H9 (cell line): ENCODE measurements around the gene MEN1. TPM values are rescaled to one million over a fixed set of nuclear protein-coding genes. Genes with fewer than 3 reads are reported as not detected.

Source experiments
- DNase-seq: peaks from one replicate; pipeline ENCODE4 v3.0.0-alpha.2; 2017
- H2AFZ ChIP-seq: one replicate; pipeline ENCODE4 v1.6.1; 2013; ENCODE audit warnings: mild to moderate bottlenecking, low read length, control low read depth, moderate library complexity
- H2AK5ac ChIP-seq: 2 replicates; pipeline ENCODE4 v1.6.1; 2013; ENCODE audit warnings: low read length, control low read depth, mixed read lengths; ENCODE audit not compliant: insufficient read length
- H2BK120ac ChIP-seq: one replicate; pipeline ENCODE4 v1.6.1; 2013; ENCODE audit warnings: low read depth, mild to moderate bottlenecking, low read length, control low read depth, inconsistent platforms; ENCODE audit not compliant: poor library complexity, severe bottlenecking
- H2BK12ac ChIP-seq: 2 replicates; pipeline ENCODE4 v1.6.1; 2013; ENCODE audit warnings: low read length, control low read depth, mixed read lengths, low read depth; ENCODE audit not compliant: insufficient read length
- H2BK15ac ChIP-seq: 2 replicates; pipeline ENCODE4 v1.6.1; 2013; ENCODE audit warnings: low read depth, low read length, control low read depth
- H2BK20ac ChIP-seq: one replicate; pipeline ENCODE4 v1.6.1; 2013; ENCODE audit warnings: low read depth, mild to moderate bottlenecking, low read length, control low read depth, inconsistent platforms; ENCODE audit not compliant: poor library complexity, severe bottlenecking
- H2BK5ac ChIP-seq: 2 replicates; pipeline ENCODE4 v1.6.1; 2013; ENCODE audit warnings: low read length, control low read depth, mixed read lengths; ENCODE audit not compliant: insufficient read length
- H3K14ac ChIP-seq: 2 replicates; pipeline ENCODE4 v1.6.1; 2013; ENCODE audit warnings: low read length, control low read depth; ENCODE audit not compliant: insufficient read depth
- H3K18ac ChIP-seq: 2 replicates; pipeline ENCODE4 v1.6.1; 2013; ENCODE audit warnings: low read depth, mild to moderate bottlenecking, mixed read lengths, low read length, control low read depth; ENCODE audit not compliant: insufficient read length
- H3K23ac ChIP-seq: 2 replicates; pipeline ENCODE4 v1.6.1; 2013; ENCODE audit warnings: low read length, control low read depth, mixed read lengths, low read depth; ENCODE audit not compliant: insufficient read length
- H3K23me2 ChIP-seq: 2 replicates; pipeline ENCODE4 v1.6.1; 2013; ENCODE audit warnings: low read depth, mild to moderate bottlenecking, mixed read lengths, low read length, control low read depth; ENCODE audit not compliant: insufficient read length, poor library complexity, severe bottlenecking
- H3K27ac ChIP-seq: 2 replicates; pipeline ENCODE4 v1.5.1; 2013; ENCODE audit warnings: low read length, control low read depth, mixed read lengths, low read depth; ENCODE audit not compliant: insufficient read length
- H3K27me3 ChIP-seq: 2 replicates; pipeline ENCODE4 v1.6.1; 2013; ENCODE audit warnings: low read length, control low read depth, inconsistent platforms; ENCODE audit not compliant: insufficient read depth
- H3K4ac ChIP-seq: 2 replicates; pipeline ENCODE4 v1.6.1; 2013; ENCODE audit warnings: low read depth, mild to moderate bottlenecking, control low read depth, inconsistent platforms, low read length, moderate library complexity
- H3K4me1 ChIP-seq: 2 replicates; pipeline ENCODE4 v1.6.1; 2013; ENCODE audit warnings: low read length, control low read depth, inconsistent platforms; ENCODE audit not compliant: insufficient read depth
- H3K4me2 ChIP-seq: 2 replicates; pipeline ENCODE4 v1.6.1; 2013; ENCODE audit warnings: low read length, control low read depth, mixed read lengths; ENCODE audit not compliant: insufficient read length, insufficient read depth
- H3K56ac ChIP-seq: 2 replicates; pipeline ENCODE4 v1.6.1; 2013; ENCODE audit warnings: low read depth, mild to moderate bottlenecking, mixed read lengths, low read length, control low read depth; ENCODE audit not compliant: insufficient read length
- H3K79me1 ChIP-seq: 2 replicates; pipeline ENCODE4 v1.6.1; 2013; ENCODE audit warnings: low read depth, mild to moderate bottlenecking, moderate library complexity, low read length, control low read depth, inconsistent platforms; ENCODE audit not compliant: insufficient read depth, poor library complexity, severe bottlenecking
- H3K79me2 ChIP-seq: 2 replicates; pipeline ENCODE4 v1.6.1; 2013; ENCODE audit warnings: low read length, control low read depth, inconsistent platforms; ENCODE audit not compliant: insufficient read depth
- H3K9ac ChIP-seq: 2 replicates; pipeline ENCODE4 v1.6.1; 2013; ENCODE audit warnings: low read length, control low read depth, mixed read lengths; ENCODE audit not compliant: insufficient read length; ENCODE audit errors: extremely low read depth
- H3K9me3 ChIP-seq: one replicate; pipeline ENCODE4 v1.6.1; 2013; ENCODE audit warnings: low read depth, low read length, inconsistent platforms; ENCODE audit not compliant: control insufficient read depth
- H3T11ph ChIP-seq: one replicate; pipeline ENCODE4 v1.6.1; 2013; ENCODE audit warnings: mild to moderate bottlenecking, low read length, control low read depth, inconsistent platforms
- H4K20me1 ChIP-seq: one replicate; pipeline ENCODE4 v1.6.1; 2013; ENCODE audit not compliant: control insufficient read depth, insufficient read length, insufficient read depth
- H4K5ac ChIP-seq: 2 replicates; pipeline ENCODE4 v1.6.1; 2013; ENCODE audit warnings: low read depth, mild to moderate bottlenecking, mixed read lengths, low read length, control low read depth; ENCODE audit not compliant: insufficient read length
- H4K8ac ChIP-seq: replicated peaks from 2 replicates; pipeline ENCODE4 v1.6.1; 2013; ENCODE audit warnings: low read length, control low read depth, mixed read lengths, low read depth; ENCODE audit not compliant: insufficient read length
- H4K91ac ChIP-seq: 2 replicates; pipeline ENCODE4 v1.6.1; 2013; ENCODE audit warnings: low read depth, mild to moderate bottlenecking, moderate library complexity, mixed read lengths, low read length, control low read depth; ENCODE audit not compliant: insufficient read length
- H3K27ac Mint-ChIP-seq, 3 experiments: 2 replicates in 2 of 3; 3 replicates in 1 of 3; pipeline ENCODE4 v1.8.0; 2020 to 2021; ENCODE audit warnings: mixed read lengths in 3 of 3, mild to moderate bottlenecking in 1 of 3, moderate library complexity in 1 of 3
- H3K27me3 Mint-ChIP-seq: 2 replicates; pipeline ENCODE4 v1.8.0; 2021; ENCODE audit warnings: low read depth, mild to moderate bottlenecking, moderate library complexity, mixed read lengths
- H3K36me3 Mint-ChIP-seq, 3 experiments: 2 replicates in 2 of 3; 3 replicates in 1 of 3; pipeline ENCODE4 v1.8.0; 2020 to 2021; ENCODE audit warnings: low read depth in 3 of 3, mixed read lengths in 3 of 3; ENCODE audit not compliant: insufficient read depth in 1 of 3
- H3K4me1 Mint-ChIP-seq, 2 experiments: 2 replicates each; pipeline ENCODE4 v1.8.0; 2020; ENCODE audit warnings: mixed read lengths in 2 of 2
- H3K4me3 Mint-ChIP-seq, 2 experiments: 2 replicates in 1 of 2; 3 replicates in 1 of 2; pipeline ENCODE4 v1.8.0; 2020 to 2021; ENCODE audit warnings: mild to moderate bottlenecking in 2 of 2, mixed read lengths in 2 of 2, moderate library complexity in 1 of 2
- H3K9me3 Mint-ChIP-seq, 2 experiments: 2 replicates in 1 of 2; 3 replicates in 1 of 2; pipeline ENCODE4 v1.8.0; 2020; ENCODE audit warnings: mild to moderate bottlenecking in 2 of 2, mixed read lengths in 2 of 2, moderate library complexity in 1 of 2
- CTCF ChIP-seq: fragments of 200-600 bp; sonication (generic); conservative IDR thresholded peaks from 3 replicates; pipeline ENCODE4 v1.8.0; 2021; ENCODE audit warnings: antibody characterized with exemption, mild to moderate bottlenecking
- WGBS: extraction: QIAGEN DNeasy Blood & Tissue Kit; methylation state at CpG from one replicate; pipeline ENCODE4 v1.1.7; 2013; ENCODE audit warnings: missing lambda C conversion rate, low lambda C conversion rate, mixed read lengths; ENCODE audit not compliant: insufficient read length; ENCODE audit errors: extremely low coverage; 5-methylcytosine and 5-hydroxymethylcytosine counted together
- total RNA-seq: library from RNA; stranded (reverse); gene quantifications from 2 replicates; pipeline ENCODE4 v1.2.1, GENCODE V29; 2021

The MEN1 gene
- total RNA-seq, 1 experiment from 2014 or later, result 49.9 TPM

DNA sequence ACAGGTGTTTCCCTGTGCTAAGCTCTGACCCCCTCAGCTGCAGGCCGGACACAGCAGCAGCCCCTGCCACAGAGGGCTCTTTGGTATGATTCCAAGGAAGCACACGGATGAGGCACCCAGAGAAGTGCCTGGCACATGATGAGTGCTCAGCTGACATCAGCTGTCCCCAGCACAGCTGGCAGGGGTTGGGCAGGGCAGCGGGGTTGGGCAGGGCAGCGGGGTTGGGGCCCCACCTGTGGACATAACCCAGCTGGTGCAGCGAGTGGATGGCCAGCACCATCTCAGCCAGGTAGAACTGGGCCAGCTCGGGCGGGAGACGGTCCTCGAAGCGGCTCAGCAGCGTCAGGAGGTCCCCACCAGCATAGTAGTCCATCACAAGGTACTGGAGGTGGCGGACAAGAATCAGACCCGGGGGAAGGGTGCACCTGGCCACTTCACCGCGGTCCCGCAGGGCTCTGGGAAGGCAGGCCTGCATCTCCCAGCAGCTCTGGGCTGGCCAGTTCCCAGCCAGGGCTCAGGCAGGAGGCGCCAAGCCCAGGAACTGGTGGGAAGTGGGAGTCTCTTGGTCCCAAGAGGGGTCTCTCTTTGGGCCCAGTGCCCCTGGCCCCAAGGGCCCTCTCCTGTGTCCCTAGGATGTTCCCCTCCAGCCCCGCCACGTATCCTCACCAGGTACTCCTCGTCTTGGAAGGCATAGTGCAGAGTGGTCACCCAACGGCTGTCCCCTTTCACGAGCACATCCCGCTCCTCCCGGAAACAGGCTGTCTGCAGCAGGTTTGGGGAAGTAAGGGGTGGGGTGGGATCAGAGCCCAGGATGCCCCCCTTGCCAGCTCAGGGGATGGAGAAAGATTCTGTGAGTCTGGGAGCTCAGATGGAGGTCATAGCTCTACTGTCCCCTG is 29.8 kb upstream of the MEN1 start:
- WGBS, result no CpG with 5 or more reads among the region's 24 CpGs
- H3K36me3 Mint-ChIP-seq, result peaks cover 0 to 21% (median 5%) of the 10 kb centered on the region in 3 experiments; a peak in 5 of 7 replicates

More for the DNA sequence above, 29.8 kb upstream of the MEN1 start:
- no peak overlapping the region for H2BK5ac ChIP-seq
- no peak overlapping the region for H2BK20ac ChIP-seq
- no peak overlapping the region for H2AK5ac ChIP-seq
- H3K27ac Mint-ChIP-seq, result no peak overlapping the region
- H3K79me2 ChIP-seq, result no peaks in the 10 kb centered on the region
- no peak overlapping the region for H3K4ac ChIP-seq
- H3K4me1 Mint-ChIP-seq, result peaks cover 20 to 29% of the 10 kb centered on the region in 2 experiments
- no peaks in the 10 kb centered on the region for H3K79me1 ChIP-seq
- H3K4me1 ChIP-seq, result no peaks in the 10 kb centered on the region
- no peak overlapping the region for H3K9ac ChIP-seq
- H4K91ac ChIP-seq, result no peak overlapping the region
- no peaks in the 10 kb centered on the region for H3K27me3 ChIP-seq
- H3K9me3 ChIP-seq, result no peaks in the 10 kb centered on the region
- no peak overlapping the region for H4K8ac ChIP-seq
- no peaks in the 10 kb centered on the region; a peak in 2 of 5 replicates for H3K9me3 Mint-ChIP-seq
- no peak overlapping the region for H2BK12ac ChIP-seq
- no peaks in the 10 kb centered on the region for H4K20me1 ChIP-seq
- H3K4me3 Mint-ChIP-seq, result no peak overlapping the region
- peaks cover 6% of the 10 kb centered on the region for H3K23me2 ChIP-seq
- H3K56ac ChIP-seq, result no peak overlapping the region
- H3K18ac ChIP-seq, result no peak overlapping the region
- no peak overlapping the region for H3T11ph ChIP-seq
- H3K27me3 Mint-ChIP-seq, result peaks cover 2% of the 10 kb centered on the region
- H3K14ac ChIP-seq, result no peak overlapping the region
- no peak overlapping the region for H3K23ac ChIP-seq
- no peak overlapping the region for H3K27ac ChIP-seq
- H2BK15ac ChIP-seq, result no peak overlapping the region
- no peak for TF ChIP-seq CTCF
- no peak overlapping the region for H2AFZ ChIP-seq
- H4K5ac ChIP-seq, result no peak overlapping the region
- no peak overlapping the region for H2BK120ac ChIP-seq
- no peak for DNase-seq
- H3K4me2 ChIP-seq, result no peak overlapping the region
